GM23248 (cell line): Measurements from ENCODE around the gene CALHM3.

Source experiments
- EZH2 ChIP-seq: fragments of 200-600 bp; sonication (generic); IDR thresholded peaks from 2 replicates; pipeline ENCODE4 v1.6.1; 2018; ENCODE audit warnings: antibody characterized with exemption, mild to moderate bottlenecking; ENCODE audit not compliant: insufficient read depth, poor library complexity, severe bottlenecking
- EZH2phosphoT487 ChIP-seq: fragments of 200-600 bp; sonication (generic); IDR thresholded peaks from 2 replicates; pipeline ENCODE4 v1.6.1; 2018; ENCODE audit warnings: antibody characterized with exemption, moderate library complexity, mild to moderate bottlenecking, low read depth; ENCODE audit not compliant: insufficient read depth

GRCh38 chr10:103470761-103471653, 8.0 kb downstream of the CALHM3 start:
- no peak for TF ChIP-seq EZH2
- TF ChIP-seq EZH2phosphoT487: no peak
